Lung (tissue), 12 donors: ENCODE results near the gene LURAP1L. TPM values are rescaled to one million over a fixed set of nuclear protein-coding genes. Genes with fewer than 3 reads are reported as not detected.

ENCODE experiments used
- ATAC-seq: fragments of 200-7000 bp; cut with Tn5 transposase; one replicate; pipeline ENCODE4 v1.9.1; 2020; ENCODE audit warnings: moderate number of reproducible peaks; ENCODE audit not compliant: insufficient read depth, low FRiP score
- DNase-seq, 3 donors: peaks; one replicate each; pipeline ENCODE4 v3.0.0-alpha.2; 2013 to 2017
- H3K27ac ChIP-seq, 2 donors: one replicate each; pipeline ENCODE4 v1.5.1; 2013; ENCODE audit warnings: mild to moderate bottlenecking in 2 of 2, moderate library complexity in 2 of 2, control low read depth in 1 of 2, inconsistent platforms in 1 of 2, low read depth in 1 of 2, low read length in 1 of 2
- H3K27me3 ChIP-seq, 3 donors: one replicate each; pipeline ENCODE4 v1.5.1; 2013; ENCODE audit warnings: low read length in 2 of 3; ENCODE audit not compliant: control insufficient read depth in 3 of 3, insufficient read depth in 3 of 3
- H3K36me3 ChIP-seq, 4 donors: one replicate each; pipeline ENCODE4 v1.5.1; 2013; ENCODE audit warnings: low read length in 4 of 4, mild to moderate bottlenecking in 1 of 4, moderate library complexity in 1 of 4; ENCODE audit not compliant: control insufficient read depth in 4 of 4, insufficient read depth in 4 of 4
- H3K4me1 ChIP-seq, 5 donors: one replicate each; pipeline ENCODE4 v1.5.1; 2013; ENCODE audit warnings: low read length in 5 of 5, mild to moderate bottlenecking in 2 of 5, moderate library complexity in 1 of 5; ENCODE audit not compliant: control insufficient read depth in 5 of 5, insufficient read depth in 5 of 5
- H3K4me3 ChIP-seq: one replicate; pipeline ENCODE4 v1.5.1; 2013; ENCODE audit warnings: mild to moderate bottlenecking, control low read depth, moderate library complexity
- H3K9ac ChIP-seq, 2 donors: one replicate each; pipeline ENCODE4 v1.5.1; 2013; ENCODE audit warnings: low read length in 2 of 2, control low read depth in 1 of 2; ENCODE audit not compliant: insufficient read depth in 1 of 2
- H3K9me3 ChIP-seq, 4 donors: one replicate each; pipeline ENCODE4 v1.5.1; 2013; ENCODE audit warnings: low read length in 3 of 4, mild to moderate bottlenecking in 1 of 4, moderate library complexity in 1 of 4; ENCODE audit not compliant: control insufficient read depth in 4 of 4, insufficient read depth in 3 of 4
- CTCF ChIP-seq: IDR thresholded peaks from 2 replicates; pipeline ENCODE4 v1.5.1; 2012; ENCODE audit warnings: mild to moderate bottlenecking; ENCODE audit errors: control extremely low read depth, extremely low read depth
- WGBS, 2 donors: extraction: QIAGEN DNeasy Blood & Tissue Kit; methylation state at CpG; one replicate each; pipeline ENCODE4 v1.1.7; 2013; 5-methylcytosine and 5-hydroxymethylcytosine counted together
- polyA plus RNA-seq, 2 donors: library from polyadenylated mRNA; stranded (reverse); fragments of 200-250 nt; gene quantifications; one replicate each; pipeline ENCODE4 v1.2.1, GENCODE V29; 2013
- total RNA-seq, 2 donors: library from RNA; depleted of rRNA in 1 of 2; stranded (reverse); fragments of >200 nt in 1 of 2; gene quantifications; one replicate each; pipeline ENCODE4 v1.2.1, GENCODE V29; 2014 to 2021
- donor health status: control.
- donor health status: control.
- donor health status: Bipolar disorder and iron deficiency.
- donor health status: healthy.
- donor health status: DM: yes; HTN: yes; CAD: no.

LURAP1L gene
- total and polyA plus RNA-seq, 4 donors, result 24.9 to 104 (median 30.1) TPM

- no peak for TF ChIP-seq CTCF
- H3K4me3 ChIP-seq, result no peak overlapping the region
- WGBS, 2 donors, result 82 to 83% methylated on average over 3 of the region's 3 CpGs
These were observed 20.9 kb upstream of the LURAP1L start for GRCh38 chr9:12753931-12754330.

DNA sequence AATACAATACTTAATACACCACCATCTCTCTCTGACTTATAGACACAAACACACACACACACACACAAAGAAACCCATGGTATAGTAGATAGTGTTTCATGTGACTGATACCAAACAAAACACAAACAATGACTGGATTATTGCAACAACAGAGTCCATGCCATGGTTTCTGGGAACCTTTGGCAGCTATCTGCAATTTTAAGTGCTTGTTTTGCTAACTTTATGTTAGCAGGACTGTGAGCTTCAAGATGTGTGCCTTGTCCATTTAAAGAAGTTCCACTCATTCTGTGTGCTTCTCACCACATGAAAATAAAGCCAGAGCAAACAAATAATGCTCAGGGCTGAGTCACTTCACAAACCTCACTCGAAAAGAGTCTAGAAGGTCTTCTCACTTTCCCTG is 15.1 kb upstream of the LURAP1L start:
- H3K27ac ChIP-seq, result no peak overlapping the region
- H3K4me1 ChIP-seq, result peaks cover 0 to 8% (median 0%) of the 10 kb centered on the region in 5 donors

More at GRCh38 chr9:12753931-12754330, 20.9 kb upstream of the LURAP1L start:
- Histone ChIP-seq H3K36me3 (no peaks in the 10 kb centered on the region), H3K4me1 (no peaks in the 10 kb centered on the region), H3K9me3 (no peaks in the 10 kb centered on the region), H3K27me3 (no peaks in the 10 kb centered on the region), H3K27ac (no peak overlapping the region), H3K9ac (no peak overlapping the region)
- no peak for DNase-seq
- ATAC-seq, result no peak

DNA sequence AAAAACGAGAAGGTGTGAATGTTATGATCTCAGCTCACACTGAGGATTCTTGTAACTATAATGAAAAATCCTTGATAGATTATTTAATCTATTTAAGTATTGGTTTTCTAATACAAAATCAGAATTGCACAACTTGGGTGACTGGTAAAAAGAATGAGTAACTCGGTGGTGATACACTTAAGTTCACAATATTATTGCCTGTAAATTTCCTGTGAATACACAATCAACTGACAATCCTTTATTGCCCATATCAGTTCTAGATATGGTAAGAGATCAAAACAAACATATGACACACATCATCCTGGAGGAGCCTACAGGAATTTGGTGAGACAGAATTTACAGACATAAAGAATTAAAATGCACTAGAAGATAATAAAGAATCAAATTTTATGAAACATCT is 14.1 kb upstream of the LURAP1L start:
- H3K36me3 ChIP-seq, result no peaks in the 10 kb centered on the region
- ATAC-seq, result no peak
- no peak for TF ChIP-seq CTCF
- WGBS, 2 donors, result 1% methylated on average over 2 of the region's 2 CpGs
- DNase-seq, result no peak
- H3K27ac ChIP-seq, result no peak overlapping the region
- H3K4me1 ChIP-seq, result peaks cover 0 to 12% (median 0%) of the 10 kb centered on the region in 5 donors
- H3K27me3 ChIP-seq, result no peaks in the 10 kb centered on the region
- no peaks in the 10 kb centered on the region for H3K9me3 ChIP-seq
- no peak overlapping the region for H3K9ac ChIP-seq
- H3K4me3 ChIP-seq, result no peak overlapping the region

More for the DNA sequence above, 15.1 kb upstream of the LURAP1L start:
- Histone ChIP-seq H3K9me3 (no peaks in the 10 kb centered on the region), H3K9ac (no peak overlapping the region), H3K27me3 (no peaks in the 10 kb centered on the region), H3K4me3 (no peak overlapping the region), H3K36me3 (no peaks in the 10 kb centered on the region)
- TF ChIP-seq CTCF, result no peak
- ATAC-seq, result peak; percentile 75
- peak in 2 of 3 donors; percentile 55 to 68 for DNase-seq
- WGBS, 2 donors, result 61 to 89% methylated on average over 1 of the region's 1 CpG

GRCh38 chr9:12764150-12764549 is 10.7 kb upstream of the LURAP1L start:
- no peak for TF ChIP-seq CTCF
- 70 to 84% methylated on average over 1 of the region's 1 CpG for WGBS, 2 donors
- Histone ChIP-seq H3K36me3 (no peaks in the 10 kb centered on the region), H3K9me3 (no peaks in the 10 kb centered on the region), H3K27ac (no peak overlapping the region), H3K9ac (no peak overlapping the region), H3K4me3 (no peak overlapping the region), H3K4me1 (peaks cover 0 to 22% (median 6%) of the 10 kb centered on the region in 5 donors), H3K27me3 (no peaks in the 10 kb centered on the region)
- ATAC-seq (no peak), DNase-seq (no peak)
